GM19238 (cell line): ENCODE data around the gene CCDC34.
"Not testable (repeated sequence)": the region's sequence is repeated elsewhere in the genome, so short reads cannot be mapped to it uniquely, and the experiment has no call there.

Experiments
- DNase-seq: peaks from one replicate; pipeline ENCODE4 v3.0.0; 2011; ENCODE audit warnings: low spot score; ENCODE audit not compliant: insufficient read length

CCDC34 gene

DNA sequence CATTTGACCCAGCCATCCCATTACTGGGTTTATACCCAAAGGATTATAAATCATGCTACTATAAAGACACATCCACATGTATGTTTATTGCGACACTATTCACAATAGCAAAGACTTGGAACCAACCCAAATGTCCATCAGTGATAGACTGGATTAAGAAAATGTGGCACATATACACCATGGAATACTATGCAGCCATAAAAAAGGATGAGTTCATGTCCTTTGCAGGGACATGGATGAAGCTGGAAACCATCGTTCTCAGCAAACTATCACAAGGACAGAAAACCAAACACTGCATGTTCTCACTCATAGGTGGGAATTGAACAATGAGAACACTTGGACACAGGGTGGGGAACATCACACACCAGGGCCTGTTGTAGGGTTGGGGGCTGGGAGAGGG lies 36.0 kb downstream of the CCDC34 start:
- DNase-seq: not testable (repeated sequence)

DNA sequence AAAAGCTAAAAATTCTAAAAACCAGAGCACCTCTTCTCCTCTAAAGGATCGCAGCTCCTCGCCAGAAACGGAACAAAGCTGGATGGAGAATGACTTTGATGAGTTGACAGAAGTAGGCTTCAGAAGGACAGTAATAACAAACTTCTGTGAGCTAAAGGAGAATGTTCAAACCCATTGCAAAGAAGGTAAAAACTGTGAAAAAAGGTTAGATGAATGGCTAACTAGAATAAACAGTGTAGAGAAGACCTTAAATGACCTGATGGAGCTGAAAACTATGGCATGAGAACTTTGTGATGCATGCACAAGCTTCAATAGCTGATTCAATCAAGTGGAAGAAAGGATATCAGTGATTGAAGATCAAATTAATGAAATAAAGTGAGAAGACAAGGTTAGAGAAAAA lies 40.8 kb downstream of the CCDC34 start:
- not testable (repeated sequence) for DNase-seq

DNA sequence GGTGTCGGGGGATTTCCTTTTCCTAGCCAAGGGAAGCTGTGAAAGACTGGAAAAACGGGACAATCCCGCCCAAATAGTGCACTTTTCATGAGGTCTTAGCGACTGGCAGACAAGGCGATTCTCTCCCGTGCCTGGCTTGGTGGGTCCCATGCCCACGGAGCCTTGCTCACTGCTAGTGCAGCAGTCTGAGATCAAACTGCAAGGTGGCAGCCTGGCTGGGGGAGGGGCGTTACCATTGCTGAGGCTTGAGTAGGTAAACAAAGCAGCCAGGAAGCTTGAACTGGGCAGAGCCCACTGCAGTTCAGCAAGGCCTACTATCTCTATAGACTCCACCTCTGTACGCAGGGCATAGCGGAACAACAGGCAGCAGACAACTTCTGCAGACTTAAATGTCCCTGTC lies 41.7 kb downstream of the CCDC34 start:
- not testable (repeated sequence) for DNase-seq

DNA sequence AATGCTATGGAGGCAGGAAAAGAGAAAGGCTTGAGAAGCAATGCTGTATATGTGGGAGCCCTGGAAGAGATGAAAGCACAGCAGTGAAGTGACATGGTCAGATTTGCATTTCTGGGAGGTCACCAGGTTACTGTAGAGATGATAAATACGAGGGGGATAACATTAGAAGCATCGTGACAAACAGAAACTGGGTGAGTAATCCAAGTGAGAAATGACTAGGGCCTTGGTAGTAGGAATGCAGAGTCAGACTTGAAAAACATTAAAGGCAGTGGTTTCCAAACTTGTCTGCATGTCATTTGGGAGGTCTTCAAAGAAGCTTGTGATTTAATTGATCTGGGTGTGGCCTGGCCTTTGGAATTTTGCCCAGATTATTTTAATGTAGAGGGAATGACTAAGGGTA lies 43.9 kb downstream of the CCDC34 start:
- peak; percentile 13 for DNase-seq

DNA sequence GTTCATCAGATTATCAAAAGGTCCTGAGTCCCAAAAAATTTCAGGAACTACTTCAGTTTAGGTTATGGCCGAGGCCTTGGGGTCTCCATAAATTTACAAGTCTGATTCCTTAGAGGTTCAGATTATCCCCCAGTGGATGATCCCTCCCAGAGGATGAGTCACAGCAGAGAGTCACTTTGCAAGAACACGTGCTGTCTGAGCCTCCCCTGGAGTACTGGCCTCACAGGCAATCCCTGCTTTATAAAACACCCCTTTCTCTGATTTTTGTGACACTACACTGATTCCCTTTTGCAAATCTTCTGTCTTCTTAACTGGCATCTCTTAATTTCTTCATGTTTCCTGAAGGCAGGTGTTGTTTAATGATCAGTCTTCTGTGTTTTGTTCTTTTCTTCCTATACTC lies 45.3 kb downstream of the CCDC34 start:
- no peak for DNase-seq

- no peak for DNase-seq
Observed at GRCh38 chr11:27315836-27316235, 47.2 kb downstream of the CCDC34 start.

DNA sequence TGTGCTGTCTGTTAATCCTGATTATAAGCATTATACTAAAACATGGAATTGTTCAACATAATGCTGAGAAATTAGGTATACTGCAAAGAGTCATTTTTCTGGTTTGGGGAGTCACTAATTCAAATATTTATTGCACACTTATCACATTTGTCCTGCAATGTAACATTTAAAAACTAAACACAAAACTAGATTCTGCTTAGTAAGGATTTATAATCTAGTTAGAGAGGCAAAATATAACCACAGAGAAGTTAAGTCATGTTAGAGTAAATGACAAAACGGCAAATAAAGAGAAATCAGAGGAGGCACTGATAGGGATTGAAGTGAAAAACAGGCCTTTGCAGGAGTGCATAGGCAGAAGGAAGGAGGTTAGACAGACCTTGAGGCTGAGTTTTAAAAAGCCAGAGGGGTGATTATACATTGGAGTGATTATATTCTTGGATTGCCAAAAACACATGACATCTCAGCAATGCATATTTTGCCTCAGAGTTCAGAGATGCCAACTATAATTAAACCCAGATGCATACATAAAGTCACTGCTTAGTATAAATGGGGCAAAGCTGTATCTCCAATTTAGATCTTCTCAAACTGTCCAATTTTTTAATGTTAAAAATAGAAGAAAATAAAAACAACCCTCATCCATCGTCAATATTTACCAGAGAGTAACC lies 49.7 kb downstream of the CCDC34 start:
- DNase-seq: no peak

- DNase-seq: no peak
Observed at GRCh38 chr11:27312110-27312509, 50.9 kb downstream of the CCDC34 start.

- DNase-seq: no peak
Observed at GRCh38 chr11:27310707-27311106, 52.3 kb downstream of the CCDC34 start.

DNA sequence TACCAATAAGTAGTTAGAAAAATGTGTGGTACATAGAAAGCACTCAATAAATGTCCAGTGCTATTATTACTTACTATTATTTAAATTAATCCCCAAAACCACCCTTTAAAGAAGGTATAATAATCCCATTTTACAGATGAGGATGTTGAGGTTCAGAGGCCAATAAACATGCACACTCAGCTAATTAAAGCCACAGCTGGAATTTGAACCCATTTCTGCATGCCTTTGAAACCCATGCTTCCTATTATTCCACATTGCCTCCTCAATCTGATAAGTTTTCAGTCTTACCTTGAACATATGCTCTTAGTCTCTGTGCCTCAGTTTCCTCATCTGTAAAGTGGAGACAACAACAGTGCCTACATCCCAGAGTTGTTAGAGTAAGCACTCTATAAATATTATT lies 52.8 kb downstream of the CCDC34 start:
- no peak for DNase-seq

- no peak for DNase-seq
Observed at GRCh38 chr11:27309046-27309445, 54.0 kb downstream of the CCDC34 start.

- DNase-seq: no peak
Observed at GRCh38 chr11:27307232-27307631, 55.8 kb downstream of the CCDC34 start.

GRCh38 chr11:27305751-27306150 lies 57.3 kb downstream of the CCDC34 start:
- DNase-seq: no peak

DNA sequence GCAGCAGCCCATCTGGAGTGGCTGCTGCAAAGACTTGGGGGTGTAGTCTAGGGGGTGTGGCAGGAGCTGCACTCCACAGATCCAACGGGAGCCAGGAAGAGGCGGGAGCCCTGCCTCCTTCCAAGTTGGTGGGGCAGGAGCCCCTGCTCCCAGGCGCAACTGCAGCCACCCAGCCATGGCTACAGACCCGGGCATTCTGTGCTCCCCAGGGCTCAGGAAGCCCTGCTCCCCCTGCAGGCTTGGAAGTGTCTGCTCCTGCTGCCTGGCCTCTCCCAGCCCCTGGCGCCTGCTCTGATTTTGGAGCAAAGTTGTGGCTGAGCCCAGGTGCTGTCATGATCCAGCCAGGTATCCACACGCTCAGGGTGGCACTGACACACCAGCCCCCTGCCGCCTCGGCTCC lies 58.5 kb downstream of the CCDC34 start:
- no peak for DNase-seq

DNA sequence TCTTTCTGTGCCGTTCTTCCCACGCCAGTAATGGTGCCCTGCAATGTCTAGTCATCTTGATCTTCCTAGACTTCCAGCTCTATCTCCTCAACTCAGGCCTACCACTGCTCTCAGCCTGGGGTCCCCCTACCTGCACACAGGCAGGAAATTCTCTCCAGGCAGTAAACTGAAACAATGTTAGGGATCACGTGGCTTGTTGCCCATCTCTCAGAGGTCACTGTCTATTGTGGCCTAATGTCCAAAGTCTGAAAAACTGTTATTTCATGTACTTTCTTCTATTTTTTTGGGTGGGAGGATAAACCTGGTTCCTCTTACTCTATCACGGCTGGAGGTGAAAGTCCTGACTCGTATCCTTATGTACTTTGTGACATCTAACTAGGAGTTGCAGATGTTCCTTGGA lies 59.1 kb downstream of the CCDC34 start:
- DNase-seq: no peak

DNA sequence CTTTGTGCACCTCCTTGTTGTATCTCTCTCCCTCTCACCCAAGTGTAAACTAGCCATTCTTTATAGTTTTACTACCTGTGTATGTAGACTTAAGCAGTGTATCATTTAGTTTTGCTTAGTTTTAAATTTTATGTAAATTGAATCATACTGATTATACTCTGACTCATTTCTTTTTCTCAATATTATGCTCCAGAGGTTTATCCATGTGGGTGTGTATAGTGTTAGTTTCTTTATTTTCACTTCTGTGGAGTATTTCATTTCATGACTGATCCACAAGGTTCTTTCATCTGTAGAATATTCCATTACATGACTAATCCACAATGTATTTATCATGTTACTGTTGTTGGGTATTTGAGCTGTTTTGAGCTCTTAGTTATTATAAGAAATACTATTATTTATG lies 62.0 kb downstream of the CCDC34 start:
- no peak for DNase-seq

- DNase-seq: no peak
Observed at GRCh38 chr11:27297616-27298015, 65.4 kb downstream of the CCDC34 start.

GRCh38 chr11:27296497-27296896 lies 66.5 kb downstream of the CCDC34 start:
- DNase-seq: no peak

GRCh38 chr11:27295928-27296327 lies 67.1 kb downstream of the CCDC34 start:
- DNase-seq: no peak

GRCh38 chr11:27294654-27295053 lies 68.4 kb downstream of the CCDC34 start:
- DNase-seq: no peak

- no peak for DNase-seq
Observed at GRCh38 chr11:27293515-27294417, 69.2 kb downstream of the CCDC34 start.

GRCh38 chr11:27292637-27293010 lies 70.4 kb downstream of the CCDC34 start:
- DNase-seq: no peak
